Thyroid gland (tissue), 4 donors: ENCODE measurements around the gene ARID3A.

Experiments
- POLR2A ChIP-seq, 2 donors: fragments of 450-650 bp; IDR thresholded peaks; one replicate each; pipeline ENCODE4 v1.6.1; 2017; ENCODE audit warnings: antibody characterized with exemption in 2 of 2, mild to moderate bottlenecking in 2 of 2, moderate library complexity in 1 of 2
- TF ChIP-seq, protein P1 (sequence below), 6 experiments: fragments of 200-600 bp in 3 of 6; fragments of 450-650 bp in 3 of 6; sonication (generic) in 3 of 6; IDR thresholded peaks; one replicate each; pipeline ENCODE4 v1.5.1; 2016 to 2019; ENCODE audit warnings: antibody characterized with exemption in 6 of 6, mild to moderate bottlenecking in 2 of 6, inconsistent platforms in 1 of 6, moderate library complexity in 1 of 6

- TF ChIP-seq, protein P1, sequence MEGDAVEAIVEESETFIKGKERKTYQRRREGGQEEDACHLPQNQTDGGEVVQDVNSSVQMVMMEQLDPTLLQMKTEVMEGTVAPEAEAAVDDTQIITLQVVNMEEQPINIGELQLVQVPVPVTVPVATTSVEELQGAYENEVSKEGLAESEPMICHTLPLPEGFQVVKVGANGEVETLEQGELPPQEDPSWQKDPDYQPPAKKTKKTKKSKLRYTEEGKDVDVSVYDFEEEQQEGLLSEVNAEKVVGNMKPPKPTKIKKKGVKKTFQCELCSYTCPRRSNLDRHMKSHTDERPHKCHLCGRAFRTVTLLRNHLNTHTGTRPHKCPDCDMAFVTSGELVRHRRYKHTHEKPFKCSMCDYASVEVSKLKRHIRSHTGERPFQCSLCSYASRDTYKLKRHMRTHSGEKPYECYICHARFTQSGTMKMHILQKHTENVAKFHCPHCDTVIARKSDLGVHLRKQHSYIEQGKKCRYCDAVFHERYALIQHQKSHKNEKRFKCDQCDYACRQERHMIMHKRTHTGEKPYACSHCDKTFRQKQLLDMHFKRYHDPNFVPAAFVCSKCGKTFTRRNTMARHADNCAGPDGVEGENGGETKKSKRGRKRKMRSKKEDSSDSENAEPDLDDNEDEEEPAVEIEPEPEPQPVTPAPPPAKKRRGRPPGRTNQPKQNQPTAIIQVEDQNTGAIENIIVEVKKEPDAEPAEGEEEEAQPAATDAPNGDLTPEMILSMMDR (IDR thresholded peaks at IDR 0.05) = peak in 1 of 6 experiments; percentile 15
- peak in 1 of 2 donors; percentile 43 for TF ChIP-seq POLR2A (IDR thresholded peaks at IDR 0.05)
Measured at GRCh38 chr19:934865-935479, 9.1 kb downstream of the ARID3A start.
